ENCODE data around the gene GFOD1.

The GFOD1 gene

DNA sequence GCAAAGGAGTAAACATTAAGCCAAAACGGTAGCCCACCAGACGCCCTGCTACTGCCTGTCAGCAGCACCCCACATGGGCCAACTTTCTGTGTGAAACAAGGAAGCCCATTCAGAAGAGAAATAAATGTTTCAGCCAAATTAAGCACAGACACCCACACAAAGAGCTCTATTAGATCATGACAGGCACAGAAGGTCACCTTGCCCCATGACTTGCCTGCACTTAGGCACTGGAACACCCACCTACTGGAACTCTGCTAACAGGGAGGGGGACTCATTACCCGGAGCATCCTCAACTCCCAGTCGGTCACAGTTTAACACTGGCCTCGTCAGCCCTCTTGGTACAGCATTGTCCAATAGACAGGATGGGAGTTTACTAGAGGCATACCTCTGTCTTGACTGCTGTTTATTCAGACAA lies 31.8 kb downstream of the GFOD1 start:
- TF ChIP-seq, protein P1, sequence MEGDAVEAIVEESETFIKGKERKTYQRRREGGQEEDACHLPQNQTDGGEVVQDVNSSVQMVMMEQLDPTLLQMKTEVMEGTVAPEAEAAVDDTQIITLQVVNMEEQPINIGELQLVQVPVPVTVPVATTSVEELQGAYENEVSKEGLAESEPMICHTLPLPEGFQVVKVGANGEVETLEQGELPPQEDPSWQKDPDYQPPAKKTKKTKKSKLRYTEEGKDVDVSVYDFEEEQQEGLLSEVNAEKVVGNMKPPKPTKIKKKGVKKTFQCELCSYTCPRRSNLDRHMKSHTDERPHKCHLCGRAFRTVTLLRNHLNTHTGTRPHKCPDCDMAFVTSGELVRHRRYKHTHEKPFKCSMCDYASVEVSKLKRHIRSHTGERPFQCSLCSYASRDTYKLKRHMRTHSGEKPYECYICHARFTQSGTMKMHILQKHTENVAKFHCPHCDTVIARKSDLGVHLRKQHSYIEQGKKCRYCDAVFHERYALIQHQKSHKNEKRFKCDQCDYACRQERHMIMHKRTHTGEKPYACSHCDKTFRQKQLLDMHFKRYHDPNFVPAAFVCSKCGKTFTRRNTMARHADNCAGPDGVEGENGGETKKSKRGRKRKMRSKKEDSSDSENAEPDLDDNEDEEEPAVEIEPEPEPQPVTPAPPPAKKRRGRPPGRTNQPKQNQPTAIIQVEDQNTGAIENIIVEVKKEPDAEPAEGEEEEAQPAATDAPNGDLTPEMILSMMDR (IDR thresholded peaks at IDR 0.05; ENCODE audit: borderline replicate concordance, insufficient read depth, low read depth, low read length) = no peak
- H3K4me3 ChIP-seq (ENCODE audit: low read depth, low read length) = no peak overlapping the region

DNA sequence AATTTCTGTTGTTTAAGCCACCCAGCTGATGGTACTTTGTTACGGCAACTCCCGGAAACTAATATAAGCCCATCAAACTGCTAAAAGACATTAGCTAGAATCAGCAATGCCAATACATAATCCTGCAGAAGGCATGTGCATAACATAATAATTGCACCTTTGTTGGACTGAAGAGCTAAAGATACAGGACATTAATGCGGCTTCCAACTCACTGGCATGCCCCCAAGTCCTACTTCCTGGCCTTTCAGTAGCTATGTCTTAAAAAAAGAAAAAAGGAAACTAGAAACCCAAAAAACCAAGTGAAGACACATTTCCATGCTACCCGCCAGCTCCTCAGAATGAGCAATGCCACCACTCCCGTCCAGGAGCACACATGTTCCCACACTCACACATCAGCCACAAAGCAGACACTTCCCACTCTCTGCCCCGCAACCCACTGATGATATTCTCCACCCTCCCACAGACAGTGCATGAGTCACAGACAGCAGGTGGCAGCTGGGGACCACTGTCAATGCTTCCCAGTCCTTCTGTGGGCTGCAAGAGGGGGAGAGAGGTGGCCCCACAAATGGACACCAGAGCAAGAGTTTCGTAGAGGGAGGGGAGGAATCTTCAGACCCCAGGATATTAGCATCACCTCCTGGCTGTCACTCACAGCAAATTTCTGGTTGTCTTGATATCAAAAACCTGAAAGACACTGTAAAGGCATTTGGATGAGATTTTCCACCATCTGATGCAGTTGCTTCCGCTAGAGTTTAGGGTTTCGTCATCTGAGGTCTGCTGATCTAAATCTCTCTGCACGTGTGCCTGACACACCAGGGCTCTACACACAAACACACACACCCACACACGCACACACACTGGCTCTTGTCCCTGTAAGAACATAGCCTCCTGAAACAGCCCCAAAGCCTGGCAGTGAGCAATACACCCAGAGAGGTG lies 32.8 kb downstream of the GFOD1 start:
- H3K4me3 ChIP-seq (ENCODE audit: low read depth, low read length) = no peak overlapping the region
- TF ChIP-seq, protein P1 (IDR thresholded peaks at IDR 0.05; ENCODE audit: borderline replicate concordance, insufficient read depth, low read depth, low read length) = 0 out of 2 replicates have a peak, but pooled peaks have one; percentile 9

DNA sequence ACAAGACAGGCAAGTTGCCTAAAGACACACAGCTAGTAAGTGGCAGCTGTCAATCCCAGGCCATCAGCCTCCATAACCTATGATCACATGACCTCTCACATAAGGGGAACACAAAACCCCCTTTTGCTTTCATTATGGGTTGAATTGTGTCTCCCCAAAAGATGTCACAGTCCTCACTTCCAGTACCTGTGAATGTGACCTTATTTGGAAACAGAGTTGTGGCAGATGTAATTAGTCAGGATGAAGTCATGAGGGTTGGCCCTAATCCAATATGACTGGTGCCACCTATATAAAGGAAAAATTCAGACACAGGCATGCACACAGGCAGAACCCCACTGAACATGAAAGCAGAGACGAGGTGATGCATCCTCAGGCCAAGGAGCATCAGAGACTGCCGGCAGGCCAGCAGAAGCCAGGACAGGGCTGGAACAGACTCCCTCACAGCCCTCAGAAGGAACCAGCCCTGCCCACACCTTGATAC lies 33.6 kb downstream of the GFOD1 start:
- TF ChIP-seq, protein P1 (IDR thresholded peaks at IDR 0.05; ENCODE audit: borderline replicate concordance, insufficient read depth, low read depth, low read length) = no peak
- no peak overlapping the region for H3K4me3 ChIP-seq (ENCODE audit: low read depth, low read length)

DNA sequence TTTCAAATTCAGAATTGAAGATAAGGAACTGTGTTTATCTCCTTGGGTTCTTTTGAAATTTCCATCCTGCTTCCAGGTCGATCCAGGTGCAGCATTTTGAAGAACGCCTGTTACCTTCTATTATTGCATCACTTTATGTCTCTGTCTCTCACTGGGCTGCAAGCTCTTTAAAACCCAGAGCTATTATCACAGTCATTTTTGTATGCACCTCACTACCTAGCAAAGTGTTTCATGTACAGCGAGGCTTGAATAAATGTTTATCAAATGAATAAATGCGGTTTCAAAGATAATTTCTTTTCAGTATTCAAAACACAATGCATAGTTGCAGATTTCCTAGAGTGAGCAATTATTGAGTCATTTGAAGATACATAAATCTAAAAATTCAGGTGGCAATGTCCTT lies 34.2 kb downstream of the GFOD1 start:
- TF ChIP-seq, protein P1 (IDR thresholded peaks at IDR 0.05; ENCODE audit: borderline replicate concordance, insufficient read depth, low read depth, low read length) = no peak
- H3K4me3 ChIP-seq (ENCODE audit: low read depth, low read length) = no peak overlapping the region

DNA sequence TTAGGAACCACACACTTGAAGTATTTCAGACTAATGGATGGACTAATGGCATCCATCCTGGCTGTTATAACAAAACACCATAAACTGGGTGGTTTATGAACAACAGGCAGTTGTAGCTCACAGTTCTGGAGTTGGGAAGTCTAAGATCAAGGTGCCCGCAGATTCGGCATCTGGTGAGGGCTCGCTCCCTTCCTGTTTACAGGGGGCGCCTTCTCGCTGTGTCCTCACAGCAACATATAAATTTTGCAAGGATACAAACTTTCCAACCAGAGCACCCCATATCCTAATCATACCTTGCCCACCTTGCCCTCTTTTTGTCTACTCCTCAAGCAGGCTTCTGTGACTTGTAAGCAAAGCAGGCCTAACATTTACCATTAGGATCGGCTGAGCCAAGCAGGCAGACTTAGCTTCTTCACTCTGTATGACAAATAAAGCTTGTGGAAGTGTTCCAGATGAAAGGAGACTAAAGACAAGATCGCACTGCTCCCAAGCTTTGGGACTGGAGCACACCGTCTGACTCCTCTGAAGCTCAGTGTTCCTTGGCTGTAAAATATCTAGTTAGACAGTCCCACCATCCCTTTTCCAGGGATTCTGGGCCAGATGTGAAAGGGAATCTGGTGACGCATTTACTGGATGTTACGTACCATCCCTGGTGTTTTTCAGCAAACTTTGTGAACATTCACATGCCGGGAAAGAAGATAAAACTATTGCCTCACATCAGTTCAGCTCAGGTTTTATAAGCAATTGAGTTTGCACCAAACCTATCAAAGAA lies 34.9 kb downstream of the GFOD1 start:
- TF ChIP-seq, protein P1 (IDR thresholded peaks at IDR 0.05; ENCODE audit: borderline replicate concordance, insufficient read depth, low read depth, low read length) = no peak
- no peak overlapping the region for H3K4me3 ChIP-seq (ENCODE audit: low read depth, low read length)

DNA sequence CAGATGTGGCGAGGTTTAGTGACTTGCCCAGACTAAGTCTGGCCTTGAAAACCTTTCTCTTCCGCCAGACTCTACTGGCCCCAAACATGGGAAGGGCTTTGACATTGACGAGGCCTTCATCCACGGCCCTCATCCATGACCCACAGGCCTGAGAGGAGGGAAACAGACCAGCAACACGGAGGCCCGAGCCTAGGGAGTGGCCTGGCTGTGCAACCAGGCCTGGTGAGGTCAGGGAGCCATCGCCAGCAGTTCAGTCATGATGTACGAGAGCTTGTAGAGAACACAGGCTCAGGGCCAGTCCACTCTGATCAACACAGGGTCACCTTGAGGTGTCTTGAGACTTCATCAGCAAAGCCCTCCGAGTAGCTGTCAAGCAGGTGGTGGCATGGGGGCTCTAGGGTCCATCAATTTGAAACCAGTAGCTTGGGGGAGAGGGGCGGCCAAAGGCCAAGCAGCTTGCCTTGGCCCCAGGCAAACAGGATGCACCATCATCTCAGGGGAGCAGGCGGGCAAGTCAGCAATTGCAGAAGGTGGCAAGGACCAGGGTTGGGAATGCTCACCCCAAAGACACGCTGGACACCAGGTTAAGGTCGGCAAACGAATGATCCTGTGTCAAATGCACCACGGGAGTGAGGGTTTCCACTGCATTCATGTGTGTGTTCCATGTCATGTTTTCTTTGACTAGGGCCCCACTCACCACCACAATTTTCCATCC lies 36.1 kb downstream of the GFOD1 start:
- no peak overlapping the region for H3K4me3 ChIP-seq (ENCODE audit: low read depth, low read length)

More for the DNA sequence above, 36.1 kb downstream of the GFOD1 start:
- TF ChIP-seq, protein P1 (IDR thresholded peaks at IDR 0.05; ENCODE audit: borderline replicate concordance, insufficient read depth, low read depth, low read length) = no peak

All from GM12875 (cell line).